Pancreas (tissue), 10 donors: Measurements from ENCODE around the gene MIER2. TPM values are rescaled to one million over a fixed set of nuclear protein-coding genes. Genes with fewer than 3 reads are reported as not detected.

Experiments
- ATAC-seq, 4 donors: fragments of 200-7000 bp; cut with Tn5 transposase; one replicate each; pipeline versions ENCODE4 v1.8.0 to v1.9.1; 2020; ENCODE audit warnings: mild to moderate bottlenecking in 4 of 4, moderate library complexity in 4 of 4
- DNase-seq, 6 donors: peaks; one replicate each; pipeline ENCODE4 v3.0.0-alpha.2; 2020
- FAIRE-seq: peaks from 2 replicates; lab custom pipeline; 2012; peaks lifted over from hg19 to GRCh38; lab: Jason Lieb, UNC
- H3K27ac ChIP-seq, 4 donors: fragments of 200-600 bp; sonication (generic); 1 replicate in 3 of 4; 2 replicates in 1 of 4; pipeline versions ENCODE4 v1.5.0 to v1.8.0; 2020
- H3K27me3 ChIP-seq, 4 donors: fragments of 200-600 bp; one replicate each; pipeline ENCODE4 v1.8.0; 2021
- H3K36me3 ChIP-seq, 3 donors: fragments of 200-600 bp; sonication (generic) in 1 of 3; one replicate each; pipeline versions ENCODE4 v1.5.0 to v1.8.0; 2020 to 2021
- H3K4me1 ChIP-seq, 3 donors: fragments of 200-600 bp; one replicate each; pipeline ENCODE4 v1.8.0; 2021
- H3K4me3 ChIP-seq, 4 donors: fragments of 200-600 bp; sonication (generic) in 2 of 4; one replicate each; pipeline versions ENCODE4 v1.5.0 to v1.8.0; 2020 to 2021
- H3K9me3 ChIP-seq, 4 donors: fragments of 200-600 bp; one replicate each; pipeline ENCODE4 v1.8.0; 2021
- CTCF ChIP-seq, 4 donors: fragments of 200-600 bp; sonication (generic) in 3 of 4; IDR thresholded peaks; one replicate each; pipeline versions ENCODE4 v1.5.0 to v1.8.0; 2021; ENCODE audit warnings: antibody characterized with exemption in 4 of 4
- WGBS, 2 donors: extraction: QIAGEN DNeasy Blood & Tissue Kit; methylation state at CpG; one replicate each; pipeline ENCODE4 v1.1.7; 2013; 5-methylcytosine and 5-hydroxymethylcytosine counted together
- intact Hi-C, 3 donors: fragments of 100-400 bp; cut with DNase I; formaldehyde crosslinking; loops; one replicate each; pipeline versions ENCODE4 v1.11.1 to v1.14.2; 2022
- polyA plus RNA-seq, 2 donors: library from polyadenylated mRNA; stranded (reverse); fragments of 200-250 nt; gene quantifications; one replicate each; pipeline ENCODE4 v1.2.3, GENCODE V29; 2013
- total RNA-seq, 6 donors: library from RNA; stranded (reverse); fragmentation: NEBNext Ultra II Directional in 4 of 6; extraction: Animal tissue kit (Norgen Biotek cat#: 25700) in 4 of 6; gene quantifications; one replicate each; pipeline versions ENCODE4 v1.2.1 to v1.2.4, GENCODE V29; 2021 to 2023
- donor health status: healthy with polysubstance abuse.
- donor health status: DM: no; HTN: no; CAD: no; lungs with moderate emphysema.
- donor health status: DM: no; HTN: no; CAD: no.
- donor health status: control.
- donor health status: control.
- donor health status: Bipolar disorder and iron deficiency.
- donor health status: DM: yes; HTN: yes; CAD: no.
- donor health status: DM: no; HTN: no; CAD: no.
- donor health status: DM: no; HTN: no; CAD: no.
- donor health status: DM: yes; HTN: yes; CAD: no.

Gene MIER2
- total and polyA plus RNA-seq, 8 donors, result 6.9 to 20.1 (median 9.9) TPM

GRCh38 chr19:324716-325115 is 19.9 kb downstream of the MIER2 start:
- H3K4me3 ChIP-seq, result no peak overlapping the region
- ATAC-seq (no peak), DNase-seq (no peak), FAIRE-seq (no peak)
- no peak overlapping the region for H3K27ac ChIP-seq
- H3K36me3 ChIP-seq, result peaks cover 3 to 33% (median 10%) of the 10 kb centered on the region in 3 donors
- TF ChIP-seq CTCF (IDR thresholded peaks at IDR 0.05), result no peak
- H3K9me3 ChIP-seq, result no peaks in the 10 kb centered on the region
- no peaks in the 10 kb centered on the region for H3K4me1 ChIP-seq
- intact Hi-C loops, result no loop called here
- H3K27me3 ChIP-seq, result no peaks in the 10 kb centered on the region
- 96 to 97% methylated on average over 8 of the region's 8 CpGs for WGBS, 2 donors

DNA sequence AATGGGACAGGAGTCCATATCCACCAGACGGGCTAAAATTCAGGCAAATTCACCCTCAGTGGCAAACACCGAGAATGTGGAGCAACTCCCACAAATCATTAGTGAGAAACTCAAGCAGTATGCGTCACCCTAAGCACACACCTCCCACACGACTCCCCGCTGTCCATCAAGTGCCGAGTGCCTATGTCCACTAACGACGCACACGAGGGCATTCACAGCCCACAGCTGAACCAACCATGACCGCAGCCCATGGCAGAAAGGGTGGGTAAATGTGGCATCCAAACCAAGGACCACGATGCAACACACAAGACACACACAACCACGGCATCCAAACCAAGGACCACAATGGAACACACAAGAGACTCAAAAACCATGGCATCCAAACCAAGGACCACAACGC is 22.0 kb downstream of the MIER2 start:
- H3K4me1 ChIP-seq, result no peaks in the 10 kb centered on the region
- H3K36me3 ChIP-seq, result peaks cover 0 to 17% (median 4%) of the 10 kb centered on the region in 3 donors
- H3K27ac ChIP-seq, result no peak overlapping the region
- 98% methylated on average over 13 of the region's 13 CpGs for WGBS, 2 donors
- TF ChIP-seq CTCF (IDR thresholded peaks at IDR 0.05), result no peak
- no peak for DNase-seq
- no peak for ATAC-seq
- no peaks in the 10 kb centered on the region for H3K9me3 ChIP-seq
- FAIRE-seq, result no peak
- no peak overlapping the region for H3K4me3 ChIP-seq
- intact Hi-C loops, result no loop called here
- H3K27me3 ChIP-seq, result no peaks in the 10 kb centered on the region

DNA sequence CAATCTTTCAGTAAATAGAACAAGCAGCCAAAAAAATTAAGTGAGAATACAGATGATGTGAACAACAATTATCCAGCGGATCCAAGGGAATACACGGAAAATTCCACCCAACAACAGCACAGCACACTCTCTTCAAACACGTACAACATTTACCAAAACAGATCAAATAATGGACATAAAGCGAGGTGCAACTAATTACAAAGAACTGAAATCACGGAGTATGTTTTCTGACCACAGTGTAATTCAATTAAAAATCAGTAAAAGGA is 26.2 kb downstream of the MIER2 start:
- 76 to 94% methylated on average over 5 of the region's 5 CpGs for WGBS, 2 donors

GRCh38 chr19:317710-318508 is 26.7 kb downstream of the MIER2 start:
- no peak for TF ChIP-seq CTCF (IDR thresholded peaks at IDR 0.05)
- no peak overlapping the region for H3K27ac ChIP-seq
- no peak overlapping the region for H3K4me3 ChIP-seq
- no peaks in the 10 kb centered on the region for H3K27me3 ChIP-seq
- no peak for ATAC-seq
- H3K36me3 ChIP-seq, result peaks cover 0 to 6% (median 5%) of the 10 kb centered on the region in 3 donors
- no peak for FAIRE-seq
- no peak for DNase-seq
- H3K4me1 ChIP-seq, result no peaks in the 10 kb centered on the region
- intact Hi-C loops, result no loop called here
- 94 to 97% methylated on average over 10 of the region's 10 CpGs for WGBS, 2 donors
- H3K9me3 ChIP-seq, result no peaks in the 10 kb centered on the region

More for the DNA sequence above, 26.2 kb downstream of the MIER2 start:
- intact Hi-C loops, result no loop called here
- no peak overlapping the region for H3K4me3 ChIP-seq
- H3K9me3 ChIP-seq, result no peaks in the 10 kb centered on the region
- no peaks in the 10 kb centered on the region for H3K27me3 ChIP-seq
- ATAC-seq (no peak), DNase-seq (no peak), FAIRE-seq (no peak)
- H3K36me3 ChIP-seq, result peaks cover 0 to 6% (median 2%) of the 10 kb centered on the region in 3 donors
- no peaks in the 10 kb centered on the region for H3K4me1 ChIP-seq
- no peak overlapping the region for H3K27ac ChIP-seq
- TF ChIP-seq CTCF (IDR thresholded peaks at IDR 0.05), result no peak

- H3K36me3 ChIP-seq, result peaks cover 0 to 20% (median 14%) of the 10 kb centered on the region in 3 donors
- FAIRE-seq, result no peak
These were observed 28.8 kb downstream of the MIER2 start for GRCh38 chr19:315811-316210.

More at GRCh38 chr19:315811-316210, 28.8 kb downstream of the MIER2 start:
- 79 to 85% methylated on average over 8 of the region's 8 CpGs for WGBS, 2 donors
- intact Hi-C loops, result no loop called here
- no peaks in the 10 kb centered on the region for H3K27me3 ChIP-seq
- TF ChIP-seq CTCF (IDR thresholded peaks at IDR 0.05), result no peak
- H3K4me1 ChIP-seq, result no peaks in the 10 kb centered on the region
- ATAC-seq (no peak), DNase-seq (no peak)
- H3K9me3 ChIP-seq, result no peaks in the 10 kb centered on the region
- no peak overlapping the region for H3K27ac ChIP-seq
- H3K4me3 ChIP-seq, result no peak overlapping the region
